Immature natural killer cell (primary cell): ENCODE measurements around the gene DIP2C. TPM values are rescaled to one million over a fixed set of nuclear protein-coding genes. Genes with fewer than 3 reads are reported as not detected.
"Not testable (repeated sequence)": the region's sequence is repeated elsewhere in the genome, so short reads cannot be mapped to it uniquely, and the experiment has no call there.

Source experiments
- DNase-seq, 3 donors: peaks; one replicate each; pipeline ENCODE4 v3.0.0; 2022; ENCODE audit warnings: mixed read lengths in 1 of 3
- H3K27ac Mint-ChIP-seq, 6 donors: one replicate each; pipeline ENCODE4 v1.8.0; 2020; ENCODE audit warnings: mixed read lengths in 6 of 6, mild to moderate bottlenecking in 5 of 6, inconsistent platforms in 4 of 6, moderate library complexity in 3 of 6
- H3K27me3 Mint-ChIP-seq, 3 donors: one replicate each; pipeline ENCODE4 v1.8.0; 2020 to 2021; ENCODE audit warnings: low read depth in 3 of 3, mild to moderate bottlenecking in 3 of 3, mixed read lengths in 3 of 3, moderate library complexity in 3 of 3, inconsistent platforms in 1 of 3
- H3K36me3 Mint-ChIP-seq, 3 donors: one replicate each; pipeline ENCODE4 v1.8.0; 2020; ENCODE audit warnings: mixed read lengths in 3 of 3, inconsistent platforms in 2 of 3, mild to moderate bottlenecking in 2 of 3
- H3K4me1 Mint-ChIP-seq, 2 donors: one replicate each; pipeline ENCODE4 v1.8.0; 2020; ENCODE audit warnings: inconsistent platforms in 2 of 2, mild to moderate bottlenecking in 2 of 2, mixed read lengths in 2 of 2, moderate library complexity in 1 of 2
- H3K4me3 Mint-ChIP-seq, 5 donors: one replicate each; pipeline ENCODE4 v1.8.0; 2020; ENCODE audit warnings: mild to moderate bottlenecking in 5 of 5, mixed read lengths in 5 of 5, inconsistent platforms in 3 of 5, moderate library complexity in 3 of 5
- H3K9me3 Mint-ChIP-seq, 6 donors: one replicate each; pipeline ENCODE4 v1.8.0; 2020; ENCODE audit warnings: mild to moderate bottlenecking in 6 of 6, mixed read lengths in 6 of 6, inconsistent platforms in 4 of 6, moderate library complexity in 3 of 6
- polyA plus RNA-seq, 3 donors: library from polyadenylated mRNA; unstranded; fragments of 300-500 nt; fragmentation: Illumina TruSeq; gene quantifications; one replicate each; pipeline ENCODE4 v1.2.3, GENCODE V29; 2021

DIP2C gene
- polyA plus RNA-seq, 3 donors from 2014 or later: 0.06 to 0.41 TPM; not detected in 1

DNA sequence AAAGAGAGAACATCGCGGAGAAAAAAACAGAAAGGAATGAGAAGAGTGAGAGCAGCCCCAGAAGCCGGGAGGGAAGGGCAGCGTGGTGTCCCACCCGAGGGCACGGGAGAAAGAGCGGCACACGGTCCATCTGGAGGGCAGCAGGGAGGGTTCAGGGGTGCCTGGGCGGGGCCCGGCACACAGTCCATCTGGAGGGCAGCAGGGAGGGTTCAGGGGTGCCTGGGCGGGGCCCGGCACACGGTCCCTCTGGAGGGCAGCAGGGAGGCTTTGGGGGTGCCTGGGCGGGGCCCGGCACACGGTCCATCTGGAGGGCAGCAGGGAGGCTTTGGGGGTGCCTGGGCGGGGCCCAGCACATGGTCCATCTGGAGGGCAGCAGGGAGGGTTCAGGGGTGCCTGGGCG lies 381.8 kb downstream of the DIP2C start:
- Mint-ChIP-seq H3K36me3 (peaks cover 0 to 5% (median 3%) of the 10 kb centered on the region in 3 donors), H3K9me3 (no peaks in the 10 kb centered on the region), H3K27ac (peak overlapping the region in 1 of 6 donors; percentile 11), H3K27me3 (peaks cover 0 to 3% (median 1%) of the 10 kb centered on the region in 3 donors), H3K4me1 (peaks cover 0 to 4% of the 10 kb centered on the region in 2 donors), H3K4me3 (peak overlapping the region in 1 of 5 donors; percentile 65)
- no peak for DNase-seq

DNA sequence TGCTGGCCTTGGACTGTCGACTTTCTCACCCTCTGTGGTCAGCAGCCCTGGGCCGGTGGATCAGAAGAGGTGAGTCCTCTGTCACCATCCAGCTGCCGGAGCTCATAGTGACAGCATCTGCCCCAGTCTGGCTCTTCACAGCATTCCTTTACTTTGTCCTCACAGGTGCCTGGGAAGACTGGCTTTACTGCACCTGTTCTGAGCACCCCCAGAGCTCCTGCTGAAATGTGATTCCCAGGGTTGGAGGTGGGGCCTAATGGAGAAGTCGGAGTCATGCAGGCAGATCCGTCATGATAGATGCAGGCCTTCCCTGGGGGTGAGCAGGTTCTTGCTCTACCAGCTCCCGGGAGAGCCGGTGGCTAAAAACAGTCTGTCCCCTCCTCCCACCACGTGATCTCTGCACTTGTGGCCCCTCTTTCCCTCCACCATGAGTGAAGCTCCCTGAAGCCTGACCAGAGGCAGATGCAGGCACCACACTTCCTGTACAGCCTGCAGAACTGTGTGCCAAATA lies 382.7 kb downstream of the DIP2C start:
- Mint-ChIP-seq H3K9me3 (no peaks in the 10 kb centered on the region), H3K4me3 (no peak overlapping the region), H3K36me3 (peaks cover 0 to 5% (median 3%) of the 10 kb centered on the region in 3 donors), H3K27ac (no peak overlapping the region), H3K27me3 (peaks cover 0 to 3% (median 1%) of the 10 kb centered on the region in 3 donors), H3K4me1 (peaks cover 0 to 4% of the 10 kb centered on the region in 2 donors)
- no peak for DNase-seq

DNA sequence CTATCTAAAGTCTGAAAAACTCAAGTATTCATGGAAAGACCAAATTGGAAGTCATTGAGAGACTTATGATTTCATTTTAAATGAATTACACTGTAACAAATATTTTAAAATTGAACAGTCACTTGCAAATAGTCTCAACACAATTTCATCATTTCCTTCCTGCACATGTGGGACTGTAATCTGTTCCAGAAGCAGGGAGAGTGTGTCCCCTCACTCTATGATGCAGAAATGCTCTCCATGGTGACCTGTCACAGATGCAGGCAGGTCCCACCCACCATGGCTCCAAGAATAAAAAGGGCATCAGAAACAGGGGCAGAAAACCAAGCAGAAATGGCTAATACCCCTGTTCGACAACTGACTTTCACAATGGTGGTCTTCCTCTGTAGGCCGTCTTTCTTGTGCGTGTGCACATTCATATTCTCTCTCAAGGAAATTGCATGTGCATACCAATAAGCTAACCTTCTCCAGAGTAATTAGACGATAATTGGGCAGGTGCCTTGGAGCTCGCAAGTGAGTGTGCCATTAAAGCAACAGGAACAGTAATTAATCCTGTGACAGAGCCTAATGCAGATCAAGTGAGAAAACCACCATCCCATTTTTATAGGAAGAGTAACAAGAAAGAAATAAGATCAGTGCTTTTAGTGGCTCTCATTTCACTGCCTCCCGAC lies 383.3 kb downstream of the DIP2C start:
- Mint-ChIP-seq H3K27me3 (peaks cover 0 to 3% (median 1%) of the 10 kb centered on the region in 3 donors), H3K27ac (no peak overlapping the region), H3K4me1 (peaks cover 0 to 4% of the 10 kb centered on the region in 2 donors), H3K36me3 (peaks cover 0 to 5% (median 3%) of the 10 kb centered on the region in 3 donors), H3K4me3 (no peak overlapping the region), H3K9me3 (no peaks in the 10 kb centered on the region)
- DNase-seq: no peak

DNA sequence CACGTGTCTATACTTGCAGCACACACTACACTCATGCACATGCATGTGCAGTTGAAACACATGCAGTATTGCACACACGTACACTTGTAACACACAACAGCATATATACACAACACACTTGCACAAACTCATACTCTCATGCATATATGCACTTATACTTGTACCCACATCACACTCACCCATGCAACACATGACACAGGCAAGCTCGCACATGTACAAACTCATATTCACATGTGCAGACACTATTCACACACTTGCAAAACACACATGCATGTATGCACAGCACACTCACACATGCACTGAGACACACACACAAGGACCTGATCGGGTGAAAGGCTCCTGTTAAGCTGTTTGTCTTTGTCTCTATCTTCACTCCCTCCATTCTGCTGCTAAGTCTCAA lies 384.4 kb downstream of the DIP2C start:
- Mint-ChIP-seq H3K27ac (no peak overlapping the region), H3K36me3 (peaks cover 3 to 4% (median 3%) of the 10 kb centered on the region in 3 donors), H3K27me3 (peaks cover 0 to 1% (median under 1%) of the 10 kb centered on the region in 3 donors), H3K4me3 (no peak overlapping the region), H3K9me3 (no peaks in the 10 kb centered on the region), H3K4me1 (peaks cover 0 to 4% of the 10 kb centered on the region in 2 donors)
- DNase-seq: no peak

DNA sequence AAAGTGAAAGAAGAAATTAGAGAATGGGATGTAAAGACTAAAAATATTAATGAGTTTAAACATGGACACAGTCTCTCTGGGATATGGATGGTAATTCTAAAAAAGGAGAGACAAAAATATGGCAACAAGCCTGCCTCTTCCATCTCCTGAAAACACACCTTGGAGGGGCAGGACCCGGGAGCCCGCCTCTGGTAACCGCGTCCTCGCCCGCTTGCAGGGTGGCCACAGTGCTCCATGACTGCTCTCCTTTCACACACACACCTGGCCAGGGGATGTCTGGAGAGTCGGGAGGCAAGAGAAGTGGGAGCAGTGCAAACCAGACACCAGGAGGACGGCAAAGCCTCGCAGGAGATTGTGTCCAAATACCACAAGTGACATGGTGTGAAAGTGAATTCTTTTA lies 387.9 kb downstream of the DIP2C start:
- no peak overlapping the region for H3K27ac Mint-ChIP-seq
- H3K4me3 Mint-ChIP-seq: no peak overlapping the region
- peaks cover 0 to 1% (median 0%) of the 10 kb centered on the region in 3 donors for H3K27me3 Mint-ChIP-seq
- peaks cover 3% of the 10 kb centered on the region in 3 donors for H3K36me3 Mint-ChIP-seq
- H3K4me1 Mint-ChIP-seq: no peaks in the 10 kb centered on the region
- no peaks in the 10 kb centered on the region for H3K9me3 Mint-ChIP-seq
- DNase-seq: no peak

DNA sequence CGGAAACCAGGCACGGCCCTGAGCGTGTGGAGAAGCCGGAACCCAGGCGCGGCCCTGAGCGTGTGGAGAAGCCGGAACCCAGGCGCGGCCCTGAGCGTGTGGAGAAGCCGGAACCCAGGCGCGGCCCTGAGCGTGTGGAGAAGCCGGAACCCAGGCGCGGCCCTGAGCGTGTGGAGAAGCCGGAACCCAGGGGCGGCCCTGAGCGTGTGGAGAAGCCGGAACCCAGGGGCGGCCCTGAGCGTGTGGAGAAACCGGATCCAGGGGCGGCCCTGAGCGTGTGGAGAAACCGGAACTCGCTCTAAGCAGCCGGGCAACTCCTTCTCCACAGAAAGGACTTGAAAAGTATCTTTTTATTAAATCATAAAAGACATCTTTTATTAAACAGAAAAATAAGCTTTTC lies 388.9 kb downstream of the DIP2C start:
- not testable (repeated sequence) for H3K27ac Mint-ChIP-seq, H3K4me1 Mint-ChIP-seq, H3K4me3 Mint-ChIP-seq, H3K27me3 Mint-ChIP-seq, H3K36me3 Mint-ChIP-seq, H3K9me3 Mint-ChIP-seq, DNase-seq

DNA sequence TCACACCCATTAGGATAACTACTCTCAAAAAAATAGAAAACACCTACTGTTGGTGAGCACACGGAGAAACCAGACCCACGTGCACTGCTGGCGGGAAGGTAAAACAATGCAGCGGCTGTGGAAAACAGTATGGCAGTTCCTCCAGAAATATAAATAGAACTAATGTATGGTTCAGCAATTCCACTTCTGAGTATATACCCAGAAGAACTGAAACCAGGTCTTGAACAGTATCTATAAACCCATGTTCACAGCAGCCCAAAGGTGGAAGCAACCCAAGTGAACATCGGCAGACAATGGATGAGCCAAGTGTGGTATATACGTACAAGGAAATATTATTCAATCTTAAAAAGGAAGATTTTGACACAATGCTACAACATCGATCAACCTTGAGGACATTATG lies 389.5 kb downstream of the DIP2C start:
- Mint-ChIP-seq H3K27me3 (peaks cover 0 to 1% (median 0%) of the 10 kb centered on the region in 3 donors), H3K4me3 (no peak overlapping the region), H3K4me1 (no peaks in the 10 kb centered on the region), H3K27ac (peak overlapping the region in 1 of 6 donors; percentile 53), H3K9me3 (no peaks in the 10 kb centered on the region), H3K36me3 (peaks cover 3% of the 10 kb centered on the region in 3 donors)
- no peak for DNase-seq

DNA sequence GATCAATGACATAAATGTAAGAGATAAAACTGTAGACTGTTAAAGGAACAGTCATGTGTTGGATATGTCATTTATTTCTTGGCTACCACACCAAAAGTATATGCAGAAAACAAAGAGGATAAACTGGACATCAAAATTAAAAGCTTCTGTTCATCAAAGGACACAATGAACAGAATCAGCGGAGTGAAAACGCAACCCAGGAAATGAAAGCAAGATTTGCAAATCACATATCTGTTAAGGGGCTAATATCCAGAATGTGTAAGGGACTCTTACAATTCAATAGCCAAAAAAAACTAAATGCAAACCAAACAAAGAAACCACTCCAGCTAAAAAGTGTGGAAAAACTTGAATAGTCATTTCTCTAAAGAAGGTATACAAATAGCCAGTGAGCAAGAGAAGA lies 390.0 kb downstream of the DIP2C start:
- DNase-seq: no peak
- H3K4me3 Mint-ChIP-seq: no peak overlapping the region
- no peaks in the 10 kb centered on the region for H3K9me3 Mint-ChIP-seq
- H3K27me3 Mint-ChIP-seq: peaks cover 0 to 4% (median 2%) of the 10 kb centered on the region in 3 donors
- H3K4me1 Mint-ChIP-seq: no peaks in the 10 kb centered on the region
- no peak overlapping the region for H3K27ac Mint-ChIP-seq
- H3K36me3 Mint-ChIP-seq: peaks cover 3% of the 10 kb centered on the region in 3 donors

DNA sequence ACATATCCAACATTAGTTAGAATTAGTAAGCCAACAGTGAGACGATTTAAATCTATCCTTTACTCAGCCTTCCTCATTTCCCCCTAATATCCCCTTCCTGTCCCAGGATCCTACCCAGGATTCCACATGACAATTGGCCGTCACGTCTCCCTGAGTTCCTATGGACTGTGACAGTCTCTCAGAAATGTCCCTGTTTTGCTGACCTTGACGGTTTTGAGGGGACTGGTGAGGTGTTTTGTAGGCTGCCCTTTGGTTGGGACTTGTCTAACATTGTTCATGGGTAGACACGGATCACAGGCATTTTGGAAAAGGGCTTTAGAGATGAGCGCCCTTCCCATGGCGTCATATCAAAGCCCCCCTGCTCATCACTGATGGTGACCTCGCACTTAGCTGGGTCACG lies 391.4 kb downstream of the DIP2C start:
- H3K4me3 Mint-ChIP-seq: no peak overlapping the region
- H3K4me1 Mint-ChIP-seq: peaks cover 9 to 12% of the 10 kb centered on the region in 2 donors
- no peak for DNase-seq
- peaks cover 0 to 3% (median 3%) of the 10 kb centered on the region in 3 donors for H3K36me3 Mint-ChIP-seq
- H3K27me3 Mint-ChIP-seq: peaks cover 2 to 6% (median 2%) of the 10 kb centered on the region in 3 donors
- H3K27ac Mint-ChIP-seq: no peak overlapping the region
- H3K9me3 Mint-ChIP-seq: no peaks in the 10 kb centered on the region

DNA sequence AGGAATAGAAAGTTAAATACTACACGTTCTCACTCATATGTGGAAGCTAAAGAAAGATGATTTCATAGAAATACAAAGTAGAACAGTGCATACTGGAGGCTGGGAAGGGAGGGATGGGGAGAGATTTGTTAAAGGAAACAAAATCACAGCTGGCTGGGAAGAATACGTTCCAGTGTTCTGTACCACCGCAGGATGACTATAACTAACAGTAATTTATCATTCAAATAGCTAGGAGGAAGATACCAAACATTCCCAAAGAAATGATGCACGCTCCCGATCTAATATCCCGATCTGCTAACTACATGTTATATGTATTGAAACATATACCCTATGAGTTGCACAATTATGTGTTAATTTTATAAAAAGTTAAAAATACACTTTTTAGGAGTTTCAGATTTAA lies 391.9 kb downstream of the DIP2C start:
- peaks cover 2 to 6% (median 2%) of the 10 kb centered on the region in 3 donors for H3K27me3 Mint-ChIP-seq
- H3K4me3 Mint-ChIP-seq: no peak overlapping the region
- peaks cover 14 to 17% of the 10 kb centered on the region in 2 donors for H3K4me1 Mint-ChIP-seq
- no peak for DNase-seq
- H3K27ac Mint-ChIP-seq: no peak overlapping the region
- peaks cover 0 to 3% (median 3%) of the 10 kb centered on the region in 3 donors for H3K36me3 Mint-ChIP-seq
- no peaks in the 10 kb centered on the region for H3K9me3 Mint-ChIP-seq

DNA sequence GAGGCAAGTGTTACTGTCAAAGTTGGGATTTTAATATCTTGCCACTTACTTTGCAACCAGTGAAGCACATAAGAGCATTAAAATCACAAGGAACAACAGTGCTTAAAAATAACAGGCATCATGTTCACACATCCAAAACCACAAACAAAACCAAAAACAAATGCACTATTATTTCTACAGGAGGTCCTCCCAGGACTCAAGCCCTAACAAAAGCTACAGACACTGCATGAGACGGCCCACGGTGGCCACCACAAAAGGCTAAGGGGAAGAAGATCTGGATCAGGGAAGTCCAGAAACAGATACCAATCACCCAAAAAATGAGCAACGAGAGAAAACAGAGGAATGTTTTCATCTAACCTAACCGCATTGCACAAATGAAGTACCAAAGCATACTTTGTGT lies 395.8 kb downstream of the DIP2C start:
- no peak for DNase-seq
- H3K4me1 Mint-ChIP-seq: peaks cover 14 to 21% of the 10 kb centered on the region in 2 donors
- no peak overlapping the region for H3K27ac Mint-ChIP-seq
- no peaks in the 10 kb centered on the region for H3K9me3 Mint-ChIP-seq
- peak overlapping the region in 1 of 5 donors; percentile 21 for H3K4me3 Mint-ChIP-seq
- peaks cover 0 to 4% (median 3%) of the 10 kb centered on the region in 3 donors for H3K36me3 Mint-ChIP-seq
- peaks cover 2 to 11% (median 2%) of the 10 kb centered on the region in 3 donors for H3K27me3 Mint-ChIP-seq

DNA sequence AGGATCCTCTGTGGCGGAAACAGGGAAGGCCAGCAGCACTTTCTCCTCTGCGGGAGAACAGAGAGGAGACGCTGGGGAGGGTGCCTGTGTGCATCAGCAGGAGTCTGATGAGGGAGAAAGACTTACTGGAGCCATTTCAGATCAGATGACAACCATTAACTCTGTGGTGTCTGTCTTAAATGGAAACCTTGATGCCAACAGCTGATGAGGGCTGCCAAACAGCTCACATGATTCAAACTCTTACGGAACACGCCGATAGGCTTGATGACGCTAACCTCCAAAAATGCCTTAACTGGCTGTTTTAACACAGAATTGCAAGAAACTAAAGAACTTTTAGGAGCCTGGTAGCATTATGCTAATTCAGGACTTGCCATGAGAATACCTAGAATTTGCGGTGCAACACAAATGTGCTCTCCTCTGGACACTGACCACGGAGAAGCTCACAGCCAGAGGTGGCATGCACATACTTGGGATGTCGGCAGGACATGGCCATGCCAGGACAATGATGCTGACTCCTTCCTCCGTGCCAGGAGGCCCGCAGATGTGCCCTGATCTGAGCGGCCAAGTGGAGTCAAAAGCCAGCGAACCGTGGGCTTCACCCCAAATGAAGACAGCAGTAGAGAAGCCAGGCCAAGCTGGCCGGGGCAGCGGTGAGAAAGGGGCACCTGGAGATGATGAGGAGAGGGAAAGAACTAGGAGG lies 399.3 kb downstream of the DIP2C start:
- Mint-ChIP-seq H3K27me3 (peaks cover 2 to 11% (median 2%) of the 10 kb centered on the region in 3 donors), H3K9me3 (no peaks in the 10 kb centered on the region), H3K4me3 (no peak overlapping the region), H3K27ac (no peak overlapping the region), H3K36me3 (peaks cover 5 to 16% (median 16%) of the 10 kb centered on the region in 3 donors), H3K4me1 (peaks cover 14 to 21% of the 10 kb centered on the region in 2 donors)
- DNase-seq: no peak

DNA sequence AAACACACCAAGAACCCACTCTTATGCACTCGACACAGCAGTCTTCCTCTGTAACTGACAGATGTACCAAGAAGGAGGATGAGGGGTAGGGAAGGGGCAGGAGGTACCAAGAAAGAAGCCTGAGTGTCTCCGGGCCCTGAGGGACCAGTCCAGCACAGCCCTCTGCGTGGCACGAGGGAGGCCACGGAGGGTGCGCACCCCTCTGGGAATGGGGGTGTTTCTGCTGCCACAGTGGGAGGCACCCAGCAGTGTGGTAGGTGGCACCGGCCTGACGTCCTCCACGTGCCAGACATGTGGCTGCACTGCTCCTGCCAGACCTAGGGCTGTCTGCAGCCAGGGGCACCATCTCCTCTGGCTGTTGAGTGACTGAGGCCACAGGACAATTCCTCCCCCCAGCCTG lies 399.9 kb downstream of the DIP2C start:
- H3K4me3 Mint-ChIP-seq: no peak overlapping the region
- H3K9me3 Mint-ChIP-seq: no peaks in the 10 kb centered on the region
- peaks cover 5 to 21% (median 16%) of the 10 kb centered on the region in 3 donors for H3K36me3 Mint-ChIP-seq
- H3K27me3 Mint-ChIP-seq: peaks cover under 1 to 7% (median 2%) of the 10 kb centered on the region in 3 donors
- H3K27ac Mint-ChIP-seq: no peak overlapping the region
- peaks cover 14 to 21% of the 10 kb centered on the region in 2 donors for H3K4me1 Mint-ChIP-seq
- no peak for DNase-seq
